HepG2 (cell line): ENCODE results near the gene SLC29A1. TPM values are rescaled to one million over a fixed set of nuclear protein-coding genes. Genes with fewer than 3 reads are reported as not detected.

Experiments used
- AKAP8 ChIP-seq: sonication (generic); formaldehyde crosslinking; IDR thresholded peaks from 2 replicates; pipeline ENCODE4 v1.5.1; 2020; ENCODE audit warnings: mild to moderate bottlenecking, missing genetic modification reagents
- FOXK2 ChIP-seq: fragments of 450-650 bp; IDR thresholded peaks from 2 replicates; pipeline ENCODE4 v1.6.1; 2016
- HBP1 ChIP-seq: IDR thresholded peaks from 2 replicates; pipeline ENCODE4 v1.6.1; 2016; ENCODE audit warnings: low read depth, control low read depth
- HNF1B ChIP-seq: sonication (generic); formaldehyde crosslinking; IDR thresholded peaks from 2 replicates; pipeline ENCODE4 v1.5.1; 2020; ENCODE audit warnings: mild to moderate bottlenecking, moderate library complexity, missing genetic modification reagents
- NFYC ChIP-seq: IDR thresholded peaks from 2 replicates; pipeline ENCODE4 v1.6.1; 2016; ENCODE audit warnings: missing genetic modification reagents, missing compliant biosample characterization
- PLRG1 ChIP-seq: fragments of 450-650 bp; conservative IDR thresholded peaks from 2 replicates; pipeline ENCODE4 v1.6.1; 2016
- PPARG ChIP-seq: conservative IDR thresholded peaks from 2 replicates; pipeline ENCODE4 v1.6.1; 2016; ENCODE audit warnings: missing biosample characterization, missing genetic modification reagents
- SMC3 ChIP-seq: IDR thresholded peaks from 2 replicates; pipeline ENCODE4 v1.6.1; 2011; ENCODE audit warnings: low read length, improper control_type of control experiment
- SNAPC2 ChIP-seq: sonication (generic); formaldehyde crosslinking; IDR thresholded peaks from 2 replicates; pipeline ENCODE4 v1.8.1; 2022; ENCODE audit warnings: mild to moderate bottlenecking, missing genetic modification reagents
- SOX6 ChIP-seq, 2 experiments: fragments of 450-650 bp in 1 of 2; sonication (generic) in 1 of 2; formaldehyde crosslinking in 1 of 2; IDR thresholded peaks; 2 replicates each; pipeline versions ENCODE4 v1.4.0 to v1.6.1; 2017 to 2020; ENCODE audit warnings: antibody characterized with exemption in 1 of 2, mild to moderate bottlenecking in 1 of 2, missing genetic modification reagents in 1 of 2
- SPEN ChIP-seq: sonication (generic); formaldehyde crosslinking; IDR thresholded peaks from 2 replicates; pipeline ENCODE4 v1.5.1; 2020; ENCODE audit warnings: low read depth, mild to moderate bottlenecking, missing genetic modification reagents
- ZBTB7B ChIP-seq: sonication (generic); formaldehyde crosslinking; IDR thresholded peaks from 2 replicates; pipeline ENCODE4 v1.4.0; 2020; ENCODE audit warnings: missing genetic modification reagents
- ZNF230 ChIP-seq: sonication (generic); formaldehyde crosslinking; IDR thresholded peaks from 2 replicates; pipeline ENCODE4 v1.4.0; 2020; ENCODE audit warnings: mild to moderate bottlenecking, missing genetic modification reagents
- ZNF3 ChIP-seq: IDR thresholded peaks from 2 replicates; pipeline ENCODE4 v1.7.0; 2017; ENCODE audit warnings: inconsistent platforms
- ZNF496 ChIP-seq: sonication (generic); formaldehyde crosslinking; IDR thresholded peaks from 2 replicates; pipeline ENCODE4 v1.8.1; 2023; ENCODE audit warnings: mild to moderate bottlenecking, moderate library complexity, missing genetic modification reagents; ENCODE audit not compliant: insufficient replicate concordance
- ZNF547 ChIP-seq: sonication (generic); formaldehyde crosslinking; IDR thresholded peaks from 2 replicates; pipeline ENCODE4 v1.5.1; 2020; ENCODE audit warnings: mild to moderate bottlenecking, missing genetic modification reagents
- ZNF616 ChIP-seq: sonication (generic); formaldehyde crosslinking; IDR thresholded peaks from 2 replicates; pipeline ENCODE4 v1.5.0; 2020; ENCODE audit warnings: low read depth, mild to moderate bottlenecking, missing genetic modification reagents
- ZNF672 ChIP-seq: sonication (generic); formaldehyde crosslinking; IDR thresholded peaks from 2 replicates; pipeline ENCODE4 v1.8.1; 2022; ENCODE audit warnings: missing genetic modification reagents
- ZNF788 ChIP-seq: sonication (generic); formaldehyde crosslinking; IDR thresholded peaks from 2 replicates; pipeline ENCODE4 v1.5.0; 2020; ENCODE audit warnings: mild to moderate bottlenecking, missing genetic modification reagents, borderline replicate concordance
- ZNF816 ChIP-seq: sonication (generic); formaldehyde crosslinking; IDR thresholded peaks from 2 replicates; pipeline ENCODE4 v1.8.0; 2022; ENCODE audit warnings: missing genetic modification reagents, mild to moderate bottlenecking, borderline replicate concordance
- polyA plus RNA-seq, 8 experiments: library from polyadenylated mRNA; depleted of rRNA in 3 of 8; stranded (reverse) in 7 of 8; unstranded in 1 of 8; fragments of >200 nt; fragmentation: Illumina TruSeq in 4 of 8; extraction: Trizol in 4 of 8; gene quantifications; 2 replicates each; pipeline versions ENCODE4 v1.2.1 to v1.2.3, GENCODE V29; 2011 to 2016; ENCODE audit warnings: low read depth in 4 of 8, missing spikeins in 1 of 8, mixed read lengths in 1 of 8; ENCODE audit not compliant: insufficient read depth in 1 of 8
- total RNA-seq, 5 experiments: library from RNA; depleted of rRNA; stranded (reverse); fragments of >200 nt; fragmentation: Illumina TruSeq; extraction: Trizol; gene quantifications; 2 replicates each; pipeline ENCODE4 v1.2.3, GENCODE V29; 2016; ENCODE audit warnings: low read depth in 1 of 5
- TF ChIP-seq, protein P1 (sequence below): IDR thresholded peaks from 2 replicates; pipeline ENCODE4 v1.6.1; 2016; ENCODE audit warnings: mild to moderate bottlenecking, missing biosample characterization, missing genetic modification reagents
- TF ChIP-seq, protein P2 (sequence below): sonication (generic); formaldehyde crosslinking; IDR thresholded peaks from 2 replicates; pipeline ENCODE4 v1.4.0; 2020; ENCODE audit warnings: low read depth, missing genetic modification reagents
- TF ChIP-seq, protein P3 (sequence below): sonication (generic); formaldehyde crosslinking; IDR thresholded peaks from 2 replicates; pipeline ENCODE4 v1.4.0; 2020; ENCODE audit warnings: low read depth, mild to moderate bottlenecking, missing genetic modification reagents

Gene SLC29A1
- total and polyA plus RNA-seq, 2 of the 13 experiments (the other 11 are each of a cell fraction or from before 2014, with no cell fraction given) = 43.2 to 106 TPM

DNA sequence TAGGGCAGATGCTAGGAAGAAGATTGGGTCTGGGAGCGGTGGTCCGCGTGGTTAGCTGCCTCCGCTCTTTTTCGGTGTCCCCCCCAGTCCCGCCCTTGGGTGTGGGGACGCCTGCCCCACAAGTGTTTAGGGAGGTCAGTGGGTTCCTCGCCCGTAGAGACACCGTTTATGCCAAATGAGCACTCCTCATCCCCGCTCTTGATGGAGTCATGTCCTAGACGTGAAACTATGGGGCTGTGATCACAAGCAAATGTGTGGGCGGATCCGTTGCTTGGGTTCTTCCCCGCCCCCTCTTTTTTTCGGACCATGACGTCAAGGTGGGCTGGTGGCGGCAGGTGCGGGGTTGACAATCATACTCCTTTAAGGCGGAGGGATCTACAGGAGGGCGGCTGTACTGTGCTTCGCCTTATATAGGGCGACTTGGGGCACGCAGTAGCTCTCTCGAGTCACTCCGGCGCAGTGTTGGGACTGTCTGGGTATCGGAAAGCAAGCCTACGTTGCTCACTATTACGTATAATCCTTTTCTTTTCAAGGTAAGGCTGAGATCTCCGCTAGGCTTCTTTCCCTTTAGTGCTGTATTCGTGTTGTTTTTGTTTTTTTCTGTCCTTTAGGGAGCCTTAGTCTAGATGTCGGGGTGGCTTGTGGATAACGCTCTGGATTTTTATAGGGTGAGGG, 23.4 kb downstream of the SLC29A1 start, which contains the start of gene HSP90AB1 (continued):
- TF ChIP-seq SMC3 (no peak), SPEN (CRISPR knock-in tag) (peak; percentile 66; the same call in 1 of the 2 replicates), ZNF230 (0 out of 2 replicates have a peak, but pooled peaks have one; percentile 59), ZNF788 (CRISPR knock-in tag) (no peak), ZNF3 (no peak), NFYC (CRISPR knock-in tag) (no peak; the same call in 1 of the 2 replicates), HBP1 (CRISPR knock-in tag) (peak; percentile 96), FOXK2 (peak; percentile 20; the same call in 1 of the 2 replicates), ZNF616 (CRISPR knock-in tag) (no peak), ZNF547 (CRISPR knock-in tag) (no peak; the same call in 1 of the 2 replicates), SOX6 (IDR thresholded peaks at IDR 0.05) (no peak), SOX6 (CRISPR knock-in tag; IDR thresholded peaks at IDR 0.05) (no peak; the same call in 1 of the 2 replicates), PPARG (CRISPR knock-in tag) (peak; percentile 58; the same call in 1 of the 2 replicates), ZNF496 (CRISPR knock-in tag) (no peak), ZNF672 (CRISPR knock-in tag) (no peak; the same call in 1 of the 2 replicates), PLRG1 (no peak), ZBTB7B (CRISPR knock-in tag) (peak; percentile 13; the same call in 1 of the 2 replicates), ZNF816 (no peak), HNF1B (CRISPR knock-in tag) (peak; percentile 48; the same call in 1 of the 2 replicates), SNAPC2 (CRISPR knock-in tag) (no peak; the same call in none of the 2 replicates), AKAP8 (CRISPR knock-in tag) (no peak)
- TF ChIP-seq, protein P1, sequence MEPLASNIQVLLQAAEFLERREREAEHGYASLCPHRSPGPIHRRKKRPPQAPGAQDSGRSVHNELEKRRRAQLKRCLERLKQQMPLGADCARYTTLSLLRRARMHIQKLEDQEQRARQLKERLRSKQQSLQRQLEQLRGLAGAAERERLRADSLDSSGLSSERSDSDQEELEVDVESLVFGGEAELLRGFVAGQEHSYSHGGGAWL (CRISPR knock-in tag) = no peak; the same call in 1 of the 2 replicates
- TF ChIP-seq, protein P2, sequence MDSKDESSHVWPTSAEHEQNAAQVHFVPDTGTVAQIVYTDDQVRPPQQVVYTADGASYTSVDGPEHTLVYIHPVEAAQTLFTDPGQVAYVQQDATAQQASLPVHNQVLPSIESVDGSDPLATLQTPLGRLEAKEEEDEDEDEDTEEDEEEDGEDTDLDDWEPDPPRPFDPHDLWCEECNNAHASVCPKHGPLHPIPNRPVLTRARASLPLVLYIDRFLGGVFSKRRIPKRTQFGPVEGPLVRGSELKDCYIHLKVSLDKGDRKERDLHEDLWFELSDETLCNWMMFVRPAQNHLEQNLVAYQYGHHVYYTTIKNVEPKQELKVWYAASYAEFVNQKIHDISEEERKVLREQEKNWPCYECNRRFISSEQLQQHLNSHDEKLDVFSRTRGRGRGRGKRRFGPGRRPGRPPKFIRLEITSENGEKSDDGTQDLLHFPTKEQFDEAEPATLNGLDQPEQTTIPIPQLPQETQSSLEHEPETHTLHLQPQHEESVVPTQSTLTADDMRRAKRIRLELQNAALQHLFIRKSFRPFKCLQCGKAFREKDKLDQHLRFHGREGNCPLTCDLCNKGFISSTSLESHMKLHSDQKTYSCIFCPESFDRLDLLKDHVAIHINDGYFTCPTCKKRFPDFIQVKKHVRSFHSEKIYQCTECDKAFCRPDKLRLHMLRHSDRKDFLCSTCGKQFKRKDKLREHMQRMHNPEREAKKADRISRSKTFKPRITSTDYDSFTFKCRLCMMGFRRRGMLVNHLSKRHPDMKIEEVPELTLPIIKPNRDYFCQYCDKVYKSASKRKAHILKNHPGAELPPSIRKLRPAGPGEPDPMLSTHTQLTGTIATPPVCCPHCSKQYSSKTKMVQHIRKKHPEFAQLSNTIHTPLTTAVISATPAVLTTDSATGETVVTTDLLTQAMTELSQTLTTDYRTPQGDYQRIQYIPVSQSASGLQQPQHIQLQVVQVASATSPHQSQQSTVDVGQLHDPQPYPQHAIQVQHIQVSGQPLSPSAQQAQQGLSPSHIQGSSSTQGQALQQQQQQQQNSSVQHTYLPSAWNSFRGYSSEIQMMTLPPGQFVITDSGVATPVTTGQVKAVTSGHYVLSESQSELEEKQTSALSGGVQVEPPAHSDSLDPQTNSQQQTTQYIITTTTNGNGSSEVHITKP (CRISPR knock-in tag) = no peak; the same call in none of the 2 replicates
- TF ChIP-seq, protein P3, sequence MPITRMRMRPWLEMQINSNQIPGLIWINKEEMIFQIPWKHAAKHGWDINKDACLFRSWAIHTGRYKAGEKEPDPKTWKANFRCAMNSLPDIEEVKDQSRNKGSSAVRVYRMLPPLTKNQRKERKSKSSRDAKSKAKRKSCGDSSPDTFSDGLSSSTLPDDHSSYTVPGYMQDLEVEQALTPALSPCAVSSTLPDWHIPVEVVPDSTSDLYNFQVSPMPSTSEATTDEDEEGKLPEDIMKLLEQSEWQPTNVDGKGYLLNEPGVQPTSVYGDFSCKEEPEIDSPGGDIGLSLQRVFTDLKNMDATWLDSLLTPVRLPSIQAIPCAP (CRISPR knock-in tag) = no peak; the same call in 1 of the 2 replicates
